GM12892 (cell line): ENCODE results near the gene MLH1.

Experiments
- POLR2A ChIP-seq: IDR thresholded peaks from 2 replicates; pipeline ENCODE4 v1.6.1; 2011; ENCODE audit warnings: low read depth, low read length, control low read depth
- POLR2AphosphoS5 ChIP-seq: IDR thresholded peaks from 2 replicates; pipeline ENCODE4 v1.6.1; 2011; ENCODE audit warnings: low read depth, low read length, control low read depth

- TF ChIP-seq POLR2A = no peak
- no peak for TF ChIP-seq POLR2AphosphoS5
Observed at GRCh38 chr3:37026851-37027250, 33.5 kb downstream of the MLH1 start.
